SK-N-SH (cell line): Measurements from ENCODE around the gene AGAP1. TPM values are rescaled to one million over a fixed set of nuclear protein-coding genes. Genes with fewer than 3 reads are reported as not detected.

Experiments used
- CTCF ChIA-PET: fragments of 300-600, 350-600 bp; formaldehyde crosslinking; extraction: SDS; loops from one replicate; lab custom pipeline; 2021; lab: Yijun Ruan, JAX
- POLR2A ChIA-PET: fragments of 350-600 bp; sonication (Branson Sonifier 250); formaldehyde crosslinking; extraction: SDS; loops from one replicate; lab custom pipeline; 2020; ENCODE audit warnings: antibody characterized with exemption, inconsistent platforms; lab: Yijun Ruan, JAX
- DNase-seq: peaks from one replicate; pipeline ENCODE4 v3.0.0; 2012
- H2AFZ ChIP-seq: fragments of 200-600 bp; sonication (generic); 2 replicates; pipeline ENCODE4 v1.8.1; 2016; ENCODE audit warnings: antibody characterized with exemption, mild to moderate bottlenecking, low read depth
- H3F3A ChIP-seq: fragments of 200-600 bp; sonication (generic); replicated peaks from 2 replicates; pipeline ENCODE3; 2016; ENCODE audit warnings: antibody characterized with exemption, mild to moderate bottlenecking; ENCODE audit not compliant: insufficient read depth
- H3K27ac ChIP-seq, 2 experiments: fragments of 200-500 bp in 1 of 2; fragments of 200-600 bp in 1 of 2; sonication (Bioruptor generic) in 1 of 2; sonication (generic), shearing (Covaris generic) in 1 of 2; 2 replicates each; pipeline versions ENCODE4 v1.5.1 to v1.6.1; 2014 to 2016; ENCODE audit warnings: low read depth in 2 of 2, inconsistent platforms in 1 of 2, low read length in 1 of 2, mild to moderate bottlenecking in 1 of 2, mixed read lengths in 1 of 2
- H3K27me3 ChIP-seq: fragments of 200-600 bp; sonication (generic), shearing (Covaris generic); 2 replicates; pipeline ENCODE4 v1.6.1; 2016; ENCODE audit warnings: mixed run types; ENCODE audit not compliant: insufficient read depth
- H3K36me3 ChIP-seq, 2 experiments: fragments of 200-500 bp in 1 of 2; fragments of 200-600 bp in 1 of 2; sonication (Bioruptor generic) in 1 of 2; sonication (generic) in 1 of 2; replicated peaks in 1 of 2; 2 replicates each; pipeline versions ENCODE3 to v1.5.1; 2014 to 2016; ENCODE audit warnings: low read length in 1 of 2, mild to moderate bottlenecking in 1 of 2; ENCODE audit not compliant: insufficient read depth in 2 of 2, control insufficient read depth in 1 of 2
- H3K4me1 ChIP-seq, 2 experiments: fragments of 200-500 bp in 1 of 2; fragments of 200-600 bp in 1 of 2; sonication (Bioruptor generic) in 1 of 2; sonication (generic), shearing (Covaris generic) in 1 of 2; 2 replicates each; pipeline versions ENCODE4 v1.5.1 to v1.6.1; 2014 to 2016; ENCODE audit warnings: low read depth in 1 of 2, low read length in 1 of 2, mixed run types in 1 of 2; ENCODE audit not compliant: insufficient read depth in 2 of 2, control insufficient read depth in 1 of 2
- H3K4me2 ChIP-seq: fragments of 200-600 bp; sonication (generic), shearing (Covaris generic); 2 replicates; pipeline ENCODE4 v1.6.1; 2017; ENCODE audit warnings: mixed run types
- H3K4me3 ChIP-seq, 2 experiments: fragments of 200-500 bp in 1 of 2; fragments of 200-600 bp in 1 of 2; sonication (Bioruptor generic) in 1 of 2; sonication (generic), shearing (Covaris generic) in 1 of 2; 2 replicates each; pipeline versions ENCODE4 v1.5.1 to v1.8.1; 2014 to 2016; ENCODE audit warnings: low read depth in 2 of 2, inconsistent platforms in 1 of 2, low read length in 1 of 2, mild to moderate bottlenecking in 1 of 2, mixed read lengths in 1 of 2, moderate library complexity in 1 of 2
- H3K79me2 ChIP-seq: fragments of 200-600 bp; sonication (generic); 2 replicates; pipeline ENCODE4 v1.8.1; 2017; ENCODE audit warnings: mild to moderate bottlenecking; ENCODE audit not compliant: insufficient read depth
- H3K9ac ChIP-seq: fragments of 200-600 bp; sonication (generic); 2 replicates; pipeline ENCODE4 v1.6.1; 2017; ENCODE audit warnings: mixed run types
- H3K9me2 ChIP-seq: fragments of 200-600 bp; sonication (generic); 2 replicates; pipeline ENCODE4 v1.6.1; 2017; ENCODE audit warnings: mixed run types
- H3K9me3 ChIP-seq: fragments of 200-600 bp; sonication (generic); 2 replicates; pipeline ENCODE4 v1.6.1; 2017; ENCODE audit warnings: mixed run types, mild to moderate bottlenecking, moderate library complexity
- H4K20me1 ChIP-seq: fragments of 200-600 bp; sonication (generic); 2 replicates; pipeline ENCODE4 v1.6.1; 2017; ENCODE audit warnings: mild to moderate bottlenecking, mixed run types; ENCODE audit not compliant: insufficient read depth
- EP300 ChIP-seq, 2 experiments: IDR thresholded peaks; 2 replicates each; pipeline versions ENCODE4 v1.4.0 to v1.6.1; 2012; ENCODE audit warnings: borderline replicate concordance in 1 of 2, low read depth in 1 of 2, low read length in 1 of 2
- EZH2phosphoT487 ChIP-seq: fragments of 200-600 bp; sonication (generic); IDR thresholded peaks from 2 replicates; pipeline ENCODE4 v1.6.1; 2017; ENCODE audit warnings: low read depth, mixed run types, mild to moderate bottlenecking, antibody characterized with exemption, moderate library complexity, borderline replicate concordance
- FOSL2 ChIP-seq: IDR thresholded peaks from 2 replicates; pipeline ENCODE4 v1.4.0; 2012; ENCODE audit warnings: low read depth, mild to moderate bottlenecking, moderate library complexity, borderline replicate concordance
- FOXJ3 ChIP-seq: sonication (generic); formaldehyde crosslinking; IDR thresholded peaks from 2 replicates; pipeline ENCODE4 v1.5.1; 2020; ENCODE audit warnings: mild to moderate bottlenecking, missing genetic modification reagents
- GABPA ChIP-seq: IDR thresholded peaks from 2 replicates; pipeline ENCODE4 v1.4.0; 2012; ENCODE audit warnings: low read depth, mild to moderate bottlenecking
- JUND ChIP-seq: IDR thresholded peaks from 2 replicates; pipeline ENCODE4 v1.4.0; 2012
- NFIC ChIP-seq: IDR thresholded peaks from 2 replicates; pipeline ENCODE4 v1.4.0; 2012; ENCODE audit warnings: borderline replicate concordance
- POLR2AphosphoS5 ChIP-seq: IDR thresholded peaks from 2 replicates; pipeline ENCODE4 v1.6.1; 2012; ENCODE audit warnings: low read depth, low read length
- RXRA ChIP-seq: IDR thresholded peaks from 2 replicates; pipeline ENCODE4 v1.4.0; 2012; ENCODE audit warnings: low read depth, mild to moderate bottlenecking, borderline replicate concordance
- WGBS: methylation state at CpG from one replicate; pipeline ENCODE4 v1.1.6; 2017; ENCODE audit warnings: low lambda C conversion rate; 5-methylcytosine and 5-hydroxymethylcytosine counted together
- polyA plus RNA-seq, 3 experiments: library from polyadenylated mRNA; depleted of rRNA; stranded (reverse); fragments of >200 nt; gene quantifications; 2 replicates each; pipeline ENCODE4 v1.2.3, GENCODE V29; 2012
- TF ChIP-seq, protein P1 (sequence below): IDR thresholded peaks from 2 replicates; pipeline ENCODE4 v1.4.0; 2012; ENCODE audit warnings: low read depth, borderline replicate concordance
- TF ChIP-seq, protein P2 (sequence below): fragments of 200-600 bp; sonication (generic); IDR thresholded peaks from 2 replicates; pipeline ENCODE4 v1.6.1; 2017; ENCODE audit warnings: antibody characterized with exemption, mild to moderate bottlenecking, moderate library complexity

The AGAP1 gene
- polyA plus RNA-seq, 1 of the 3 experiments (the other 2 are of a cell fraction), result 8.8 TPM

DNA sequence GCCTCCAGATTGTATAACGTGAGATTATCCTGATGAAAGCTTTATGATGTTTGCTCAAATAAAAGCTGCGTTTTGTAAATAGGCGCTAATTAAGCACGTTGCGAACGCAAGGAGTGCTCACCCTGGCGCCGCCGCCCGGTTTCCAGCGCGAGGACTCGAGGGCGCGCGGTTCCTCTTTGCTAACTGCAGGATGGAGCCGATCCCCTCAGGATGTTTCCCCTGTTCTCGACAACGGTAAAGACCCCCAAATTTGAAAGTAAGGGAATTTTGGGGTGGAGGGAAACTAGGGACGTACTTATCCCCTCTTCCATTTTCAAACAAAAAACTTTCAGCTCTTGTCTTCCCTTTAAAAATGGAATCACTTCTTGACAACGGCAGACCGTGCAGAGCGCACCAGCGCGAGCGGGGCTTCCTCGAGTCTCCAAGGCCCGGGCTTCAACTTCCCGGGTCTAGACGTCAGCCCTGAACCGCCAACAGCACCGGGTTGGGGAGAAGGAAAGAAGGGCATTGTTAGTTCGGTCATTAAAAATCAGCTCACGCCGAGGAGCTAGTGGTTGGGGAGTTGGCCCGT is 675.4 kb downstream of the AGAP1 start:
- Histone ChIP-seq H3K9me3 (no peaks in the 10 kb centered on the region), H3K4me2 (0 out of 2 replicates have a peak overlapping the region, but pooled peaks have one; percentile 81), H3K9me2 (no peaks in the 10 kb centered on the region), H4K20me1 (no peaks in the 10 kb centered on the region), H3K4me1 (peaks cover 0 to 11% of the 10 kb centered on the region in 2 experiments; a peak in 2 of 4 replicates), H3K4me3 (no peak overlapping the region), H3K79me2 (no peaks in the 10 kb centered on the region), H3K27me3 (peaks cover 99% of the 10 kb centered on the region), H3K27ac (no peak overlapping the region), H3K9ac (no peak overlapping the region), H2AFZ (no peak overlapping the region), H3F3A (no peaks in the 10 kb centered on the region), H3K36me3 (no peaks in the 10 kb centered on the region)
- 29% methylated on average over 36 of the region's 36 CpGs for WGBS
- CTCF ChIA-PET, result interaction anchor here (0.6 to 15.0 kb wide), 7 partner anchors 8 to 389 kb away, joined by 3 to 248 read pairs (median 21); no protein-coding TSS in a partner anchor
- TF ChIP-seq NFIC, result no peak
- no peak for TF ChIP-seq POLR2AphosphoS5
- no peak for TF ChIP-seq FOSL2
- no peak for TF ChIP-seq EP300 (IDR thresholded peaks at IDR 0.05; ENCODE audit: borderline replicate concordance in 1 of 2, low read depth in 1 of 2, low read length in 1 of 2)
- TF ChIP-seq EZH2phosphoT487, result no peak
- TF ChIP-seq FOXJ3 (CRISPR knock-in tag), result no peak
- no peak for TF ChIP-seq GABPA
- TF ChIP-seq RXRA, result no peak
- TF ChIP-seq, protein P1, sequence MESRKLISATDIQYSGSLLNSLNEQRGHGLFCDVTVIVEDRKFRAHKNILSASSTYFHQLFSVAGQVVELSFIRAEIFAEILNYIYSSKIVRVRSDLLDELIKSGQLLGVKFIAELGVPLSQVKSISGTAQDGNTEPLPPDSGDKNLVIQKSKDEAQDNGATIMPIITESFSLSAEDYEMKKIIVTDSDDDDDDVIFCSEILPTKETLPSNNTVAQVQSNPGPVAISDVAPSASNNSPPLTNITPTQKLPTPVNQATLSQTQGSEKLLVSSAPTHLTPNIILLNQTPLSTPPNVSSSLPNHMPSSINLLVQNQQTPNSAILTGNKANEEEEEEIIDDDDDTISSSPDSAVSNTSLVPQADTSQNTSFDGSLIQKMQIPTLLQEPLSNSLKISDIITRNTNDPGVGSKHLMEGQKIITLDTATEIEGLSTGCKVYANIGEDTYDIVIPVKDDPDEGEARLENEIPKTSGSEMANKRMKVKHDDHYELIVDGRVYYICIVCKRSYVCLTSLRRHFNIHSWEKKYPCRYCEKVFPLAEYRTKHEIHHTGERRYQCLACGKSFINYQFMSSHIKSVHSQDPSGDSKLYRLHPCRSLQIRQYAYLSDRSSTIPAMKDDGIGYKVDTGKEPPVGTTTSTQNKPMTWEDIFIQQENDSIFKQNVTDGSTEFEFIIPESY, result no peak
- TF ChIP-seq, protein P2, sequence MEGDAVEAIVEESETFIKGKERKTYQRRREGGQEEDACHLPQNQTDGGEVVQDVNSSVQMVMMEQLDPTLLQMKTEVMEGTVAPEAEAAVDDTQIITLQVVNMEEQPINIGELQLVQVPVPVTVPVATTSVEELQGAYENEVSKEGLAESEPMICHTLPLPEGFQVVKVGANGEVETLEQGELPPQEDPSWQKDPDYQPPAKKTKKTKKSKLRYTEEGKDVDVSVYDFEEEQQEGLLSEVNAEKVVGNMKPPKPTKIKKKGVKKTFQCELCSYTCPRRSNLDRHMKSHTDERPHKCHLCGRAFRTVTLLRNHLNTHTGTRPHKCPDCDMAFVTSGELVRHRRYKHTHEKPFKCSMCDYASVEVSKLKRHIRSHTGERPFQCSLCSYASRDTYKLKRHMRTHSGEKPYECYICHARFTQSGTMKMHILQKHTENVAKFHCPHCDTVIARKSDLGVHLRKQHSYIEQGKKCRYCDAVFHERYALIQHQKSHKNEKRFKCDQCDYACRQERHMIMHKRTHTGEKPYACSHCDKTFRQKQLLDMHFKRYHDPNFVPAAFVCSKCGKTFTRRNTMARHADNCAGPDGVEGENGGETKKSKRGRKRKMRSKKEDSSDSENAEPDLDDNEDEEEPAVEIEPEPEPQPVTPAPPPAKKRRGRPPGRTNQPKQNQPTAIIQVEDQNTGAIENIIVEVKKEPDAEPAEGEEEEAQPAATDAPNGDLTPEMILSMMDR, result no peak
- no peak for TF ChIP-seq JUND
- peak; percentile 45 for DNase-seq
- POLR2A ChIA-PET, result interaction anchor here (1.2 kb wide), 1 partner anchor 10 kb away, joined by 3 read pairs; no protein-coding TSS in a partner anchor
